Thoracic aorta (tissue), 2 donors: ENCODE results near the gene BCAS1. TPM values are rescaled to one million over a fixed set of nuclear protein-coding genes. Genes with fewer than 3 reads are reported as not detected.

ENCODE experiments used
- ATAC-seq: fragments of 150-250 bp; one replicate; pipeline ENCODE4 v1.8.0; 2017; ENCODE audit warnings: low read depth; ENCODE audit not compliant: insufficient number of reproducible peaks, low FRiP score
- DNase-seq: peaks from one replicate; pipeline ENCODE4 v3.0.0-alpha.2; 2020; ENCODE audit warnings: low spot score
- H3K27ac ChIP-seq, 2 donors: fragments of 200-600 bp; sonication (generic); 1 replicate in 1 of 2; 2 replicates in 1 of 2; pipeline ENCODE4 v1.5.1; 2016; ENCODE audit warnings: mild to moderate bottlenecking in 2 of 2, moderate library complexity in 2 of 2
- H3K27me3 ChIP-seq: fragments of 200-600 bp; sonication (generic); replicated peaks from 2 replicates; pipeline ENCODE4 v1.6.0; 2016; ENCODE audit warnings: mild to moderate bottlenecking; ENCODE audit not compliant: insufficient read depth
- H3K36me3 ChIP-seq: fragments of 200-600 bp; sonication (generic); one replicate; pipeline ENCODE4 v1.5.1; 2016
- H3K4me1 ChIP-seq, 2 donors: fragments of 200-600 bp; sonication (generic); 1 replicate in 1 of 2; 2 replicates in 1 of 2; pipeline versions ENCODE4 v1.5.1 to v1.6.0; 2016; ENCODE audit warnings: low read depth in 2 of 2, mild to moderate bottlenecking in 1 of 2; ENCODE audit not compliant: control insufficient read depth in 1 of 2
- H3K4me3 ChIP-seq: fragments of 200-600 bp; sonication (generic); 2 replicates; pipeline ENCODE4 v1.5.1; 2016; ENCODE audit warnings: mild to moderate bottlenecking
- H3K9me3 ChIP-seq: fragments of 200-600 bp; sonication (generic); 2 replicates; pipeline ENCODE4 v1.5.1; 2016
- CTCF ChIP-seq: fragments of 200-600 bp; sonication (generic); IDR thresholded peaks from one replicate; pipeline ENCODE4 v1.5.1; 2019; ENCODE audit warnings: antibody characterized with exemption
- total RNA-seq, 2 donors: library from RNA; depleted of rRNA; stranded (reverse); fragments of >200 nt; gene quantifications; one replicate each; pipeline versions ENCODE4 v1.1.0 to v1.2.3, GENCODE V29; 2016

The BCAS1 gene
- total RNA-seq, 2 donors from 2014 or later, result under 0.01 to 3.6 TPM

- no peaks in the 10 kb centered on the region for H3K27me3 ChIP-seq
- H3K9me3 ChIP-seq, result no peaks in the 10 kb centered on the region
- TF ChIP-seq CTCF, result no peak
- DNase-seq (no peak), ATAC-seq (no peak)
- H3K36me3 ChIP-seq, result no peaks in the 10 kb centered on the region
- no peaks in the 10 kb centered on the region for H3K4me1 ChIP-seq
- H3K27ac ChIP-seq, result no peak overlapping the region
- no peak overlapping the region for H3K4me3 ChIP-seq
These were observed 48.8 kb downstream of the BCAS1 start for GRCh38 chr20:54021446-54022235.

- TF ChIP-seq CTCF, result no peak
- no peak overlapping the region for H3K4me3 ChIP-seq
- H3K4me1 ChIP-seq, result no peaks in the 10 kb centered on the region
- no peaks in the 10 kb centered on the region for H3K36me3 ChIP-seq
- ATAC-seq (no peak), DNase-seq (no peak)
- H3K9me3 ChIP-seq, result no peaks in the 10 kb centered on the region
- H3K27me3 ChIP-seq, result no peaks in the 10 kb centered on the region
- H3K27ac ChIP-seq, result no peak overlapping the region
These were observed 49.5 kb downstream of the BCAS1 start for GRCh38 chr20:54020868-54021267.

- DNase-seq, result no peak
- H3K4me3 ChIP-seq, result no peak overlapping the region
- H3K9me3 ChIP-seq, result no peaks in the 10 kb centered on the region
- H3K36me3 ChIP-seq, result no peaks in the 10 kb centered on the region
- no peaks in the 10 kb centered on the region for H3K27me3 ChIP-seq
- H3K4me1 ChIP-seq, result no peaks in the 10 kb centered on the region
- ATAC-seq, result no peak
- TF ChIP-seq CTCF, result no peak
- H3K27ac ChIP-seq, result no peak overlapping the region
These were observed 50.0 kb downstream of the BCAS1 start for GRCh38 chr20:54020348-54020747.

- no peak for TF ChIP-seq CTCF
- no peaks in the 10 kb centered on the region for H3K36me3 ChIP-seq
These were observed 50.8 kb downstream of the BCAS1 start for GRCh38 chr20:54019585-54019984.

GRCh38 chr20:54019127-54019526, 51.3 kb downstream of the BCAS1 start:
- H3K27ac ChIP-seq, result no peak overlapping the region
- H3K36me3 ChIP-seq, result no peaks in the 10 kb centered on the region
- no peaks in the 10 kb centered on the region for H3K27me3 ChIP-seq
- TF ChIP-seq CTCF, result no peak
- no peak overlapping the region for H3K4me3 ChIP-seq
- no peaks in the 10 kb centered on the region for H3K4me1 ChIP-seq
- H3K9me3 ChIP-seq, result no peaks in the 10 kb centered on the region
- ATAC-seq (no peak), DNase-seq (no peak)

More at GRCh38 chr20:54019585-54019984, 50.8 kb downstream of the BCAS1 start:
- DNase-seq (no peak), ATAC-seq (no peak)
- Histone ChIP-seq H3K27me3 (no peaks in the 10 kb centered on the region), H3K27ac (no peak overlapping the region), H3K9me3 (no peaks in the 10 kb centered on the region), H3K4me1 (no peaks in the 10 kb centered on the region), H3K4me3 (no peak overlapping the region)
